Endothelial cell (in vitro differentiated cells): ENCODE data around the gene FBXW7. TPM values are rescaled to one million over a fixed set of nuclear protein-coding genes. Genes with fewer than 3 reads are reported as not detected.

Experiments used
- DNase-seq: peaks from one replicate; pipeline ENCODE4 v3.0.0; 2021; ENCODE audit warnings: low spot score
- H3K27ac Mint-ChIP-seq: one replicate; pipeline ENCODE4 v1.8.0; 2021; ENCODE audit warnings: mixed read lengths, inconsistent platforms; ENCODE audit not compliant: unreplicated experiment
- H3K27me3 Mint-ChIP-seq: one replicate; pipeline ENCODE4 v1.8.0; 2021; ENCODE audit warnings: mild to moderate bottlenecking, moderate library complexity, mixed read lengths, inconsistent platforms; ENCODE audit not compliant: unreplicated experiment
- H3K36me3 Mint-ChIP-seq: one replicate; pipeline ENCODE4 v1.8.0; 2021; ENCODE audit warnings: mild to moderate bottlenecking, low read depth, mixed read lengths, inconsistent platforms; ENCODE audit not compliant: unreplicated experiment
- H3K4me1 Mint-ChIP-seq: one replicate; pipeline ENCODE4 v1.8.0; 2021; ENCODE audit warnings: mild to moderate bottlenecking, mixed read lengths, inconsistent platforms; ENCODE audit not compliant: unreplicated experiment
- H3K4me3 Mint-ChIP-seq: one replicate; pipeline ENCODE4 v1.8.0; 2021; ENCODE audit warnings: mild to moderate bottlenecking, mixed read lengths, inconsistent platforms; ENCODE audit not compliant: unreplicated experiment
- H3K9me3 Mint-ChIP-seq: one replicate; pipeline ENCODE4 v1.8.0; 2021; ENCODE audit warnings: mixed read lengths, inconsistent platforms; ENCODE audit not compliant: unreplicated experiment
- total RNA-seq: library from RNA; stranded (reverse); fragmentation: NEBNext Ultra II Directional; extraction: Animal tissue kit (Norgen Biotek cat#: 25700); gene quantifications from one replicate; pipeline ENCODE4 v1.2.1, GENCODE V29; 2021; ENCODE audit not compliant: unreplicated experiment
- TF ChIP-seq, protein P1 (sequence below): fragments of 200-600 bp; sonication (generic); IDR thresholded peaks from one replicate; pipeline ENCODE4 v1.5.0; 2021; ENCODE audit warnings: antibody characterized with exemption; ENCODE audit not compliant: unreplicated experiment

Gene FBXW7
- total RNA-seq, 1 donor from 2014 or later, result 44.7 TPM

- H3K27me3 Mint-ChIP-seq, result peaks cover 2% of the 10 kb centered on the region
- no peaks in the 10 kb centered on the region for H3K9me3 Mint-ChIP-seq
- DNase-seq, result no peak
- peaks cover 18% of the 10 kb centered on the region for H3K4me1 Mint-ChIP-seq
- TF ChIP-seq, protein P1, sequence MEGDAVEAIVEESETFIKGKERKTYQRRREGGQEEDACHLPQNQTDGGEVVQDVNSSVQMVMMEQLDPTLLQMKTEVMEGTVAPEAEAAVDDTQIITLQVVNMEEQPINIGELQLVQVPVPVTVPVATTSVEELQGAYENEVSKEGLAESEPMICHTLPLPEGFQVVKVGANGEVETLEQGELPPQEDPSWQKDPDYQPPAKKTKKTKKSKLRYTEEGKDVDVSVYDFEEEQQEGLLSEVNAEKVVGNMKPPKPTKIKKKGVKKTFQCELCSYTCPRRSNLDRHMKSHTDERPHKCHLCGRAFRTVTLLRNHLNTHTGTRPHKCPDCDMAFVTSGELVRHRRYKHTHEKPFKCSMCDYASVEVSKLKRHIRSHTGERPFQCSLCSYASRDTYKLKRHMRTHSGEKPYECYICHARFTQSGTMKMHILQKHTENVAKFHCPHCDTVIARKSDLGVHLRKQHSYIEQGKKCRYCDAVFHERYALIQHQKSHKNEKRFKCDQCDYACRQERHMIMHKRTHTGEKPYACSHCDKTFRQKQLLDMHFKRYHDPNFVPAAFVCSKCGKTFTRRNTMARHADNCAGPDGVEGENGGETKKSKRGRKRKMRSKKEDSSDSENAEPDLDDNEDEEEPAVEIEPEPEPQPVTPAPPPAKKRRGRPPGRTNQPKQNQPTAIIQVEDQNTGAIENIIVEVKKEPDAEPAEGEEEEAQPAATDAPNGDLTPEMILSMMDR, result no peak
- no peak overlapping the region for H3K27ac Mint-ChIP-seq
- H3K4me3 Mint-ChIP-seq, result no peak overlapping the region
- H3K36me3 Mint-ChIP-seq, result no peaks in the 10 kb centered on the region
These were observed 79.3 kb downstream of the FBXW7 start for GRCh38 chr4:152456609-152457008.

GRCh38 chr4:152455311-152455710, 80.6 kb downstream of the FBXW7 start:
- H3K9me3 Mint-ChIP-seq, result no peaks in the 10 kb centered on the region
- H3K36me3 Mint-ChIP-seq, result no peaks in the 10 kb centered on the region
- H3K27ac Mint-ChIP-seq, result no peak overlapping the region
- H3K27me3 Mint-ChIP-seq, result peaks cover 2% of the 10 kb centered on the region
- no peak for DNase-seq
- H3K4me3 Mint-ChIP-seq, result no peak overlapping the region
- TF ChIP-seq, protein P1, result no peak
- peaks cover 11% of the 10 kb centered on the region for H3K4me1 Mint-ChIP-seq

GRCh38 chr4:152454398-152455011, 81.4 kb downstream of the FBXW7 start:
- DNase-seq, result no peak
- Mint-ChIP-seq H3K27ac (no peak overlapping the region), H3K36me3 (no peaks in the 10 kb centered on the region), H3K4me1 (peaks cover 11% of the 10 kb centered on the region), H3K27me3 (peaks cover 2% of the 10 kb centered on the region), H3K4me3 (no peak overlapping the region), H3K9me3 (no peaks in the 10 kb centered on the region)
- TF ChIP-seq, protein P1, result peak; percentile 72

DNA sequence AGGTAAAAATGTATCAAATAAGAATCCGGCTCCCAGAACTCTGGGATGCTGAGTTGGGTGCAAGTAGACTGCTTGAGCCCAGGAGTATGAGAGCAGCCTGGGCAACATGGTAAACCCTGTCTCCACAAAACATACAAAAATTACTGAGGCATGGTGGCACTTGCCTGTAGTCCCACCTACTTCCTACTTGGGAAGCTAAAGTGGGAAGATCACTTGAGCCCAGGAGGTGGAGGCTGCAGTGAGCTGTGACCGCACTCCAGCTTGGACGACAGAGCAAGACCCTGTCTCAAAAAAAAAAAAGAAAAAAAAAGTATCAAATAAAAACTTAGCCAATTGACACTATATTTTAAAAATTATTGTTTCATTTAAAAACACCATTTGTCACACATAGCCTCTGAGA, 84.4 kb downstream of the FBXW7 start:
- Mint-ChIP-seq H3K27me3 (no peaks in the 10 kb centered on the region), H3K4me3 (no peak overlapping the region), H3K27ac (no peak overlapping the region), H3K36me3 (no peaks in the 10 kb centered on the region), H3K4me1 (no peaks in the 10 kb centered on the region), H3K9me3 (no peaks in the 10 kb centered on the region)
- no peak for DNase-seq
- TF ChIP-seq, protein P1, result no peak

DNA sequence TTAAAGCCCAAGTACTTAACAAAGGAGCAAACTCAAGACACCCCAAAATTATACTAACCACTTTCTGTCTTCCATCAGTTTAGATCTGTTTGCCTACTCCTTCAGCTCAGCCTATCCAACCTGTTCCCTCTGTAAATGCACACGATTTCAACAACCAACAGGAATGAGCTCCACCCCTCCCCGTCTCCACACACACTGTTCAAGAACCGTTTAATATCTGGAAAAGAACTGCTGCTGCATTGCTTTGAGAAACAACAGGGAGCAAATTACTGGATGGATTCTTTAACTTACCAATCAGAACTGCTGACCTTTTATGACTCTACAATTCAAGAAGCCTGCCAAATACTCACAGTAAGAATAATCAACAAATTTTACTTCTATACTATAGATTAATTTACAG, 87.0 kb downstream of the FBXW7 start:
- DNase-seq, result no peak
- Mint-ChIP-seq H3K27ac (no peak overlapping the region), H3K4me1 (no peaks in the 10 kb centered on the region), H3K4me3 (no peak overlapping the region), H3K9me3 (no peaks in the 10 kb centered on the region), H3K27me3 (no peaks in the 10 kb centered on the region), H3K36me3 (no peaks in the 10 kb centered on the region)
- TF ChIP-seq, protein P1, result no peak
